GM21825 (cell line): ENCODE results near the gene SMYD3.
A peak's percentile ranks its signal among the peaks of the same experiment; 100 is the strongest.

Experiments
- ATAC-seq: cut with Tn5 transposase; IDR thresholded peaks from one replicate; pipeline ENCODE4 v1.9.1; 2021; ENCODE audit warnings: mild to moderate bottlenecking, moderate library complexity; ENCODE audit not compliant: unreplicated experiment

The SMYD3 gene

DNA sequence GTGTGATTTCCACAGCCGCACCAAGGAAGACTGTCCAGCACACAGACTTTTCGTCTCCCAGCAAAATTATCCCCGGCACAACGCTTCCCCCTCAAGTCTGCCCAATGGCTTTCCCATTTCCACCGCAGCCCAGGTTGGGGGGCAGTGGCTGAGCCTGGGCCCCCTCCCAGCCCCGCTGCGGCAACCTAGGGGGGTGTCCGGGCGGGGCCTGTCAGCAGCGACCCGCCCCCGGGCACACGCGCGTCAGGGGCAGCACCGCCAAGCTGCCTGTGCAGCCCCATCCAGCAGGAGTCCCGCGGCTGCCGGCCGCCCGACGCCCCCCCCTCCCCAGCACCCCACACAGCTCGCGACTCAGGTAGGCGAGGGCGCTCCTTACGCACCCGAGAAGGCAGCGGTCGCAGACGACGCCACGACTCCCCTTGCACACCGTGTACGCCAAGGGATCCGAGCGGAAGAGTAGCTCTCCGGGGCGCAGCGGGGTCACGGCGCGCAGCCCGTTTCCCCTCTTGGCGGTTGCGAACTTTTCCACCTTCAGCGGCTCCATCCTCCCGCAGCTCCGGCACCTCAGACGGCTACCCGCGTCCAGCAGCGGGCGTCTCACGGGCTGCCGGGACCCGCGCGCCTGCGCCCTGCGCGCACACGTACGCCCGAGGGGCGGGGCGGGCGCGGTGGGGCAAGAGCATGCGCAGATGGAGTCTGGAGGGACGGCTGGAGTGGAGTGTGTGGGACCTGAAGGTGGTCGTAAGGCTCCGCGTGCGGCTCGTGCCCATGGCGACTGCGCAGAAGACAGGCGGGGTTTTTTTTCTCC is at the start of gene SMYD3:
Gene SMYD3, minus strand, starts transcription at position 606 of the 808 bp plus-strand sequence.
- ATAC-seq: peak; percentile 87

DNA sequence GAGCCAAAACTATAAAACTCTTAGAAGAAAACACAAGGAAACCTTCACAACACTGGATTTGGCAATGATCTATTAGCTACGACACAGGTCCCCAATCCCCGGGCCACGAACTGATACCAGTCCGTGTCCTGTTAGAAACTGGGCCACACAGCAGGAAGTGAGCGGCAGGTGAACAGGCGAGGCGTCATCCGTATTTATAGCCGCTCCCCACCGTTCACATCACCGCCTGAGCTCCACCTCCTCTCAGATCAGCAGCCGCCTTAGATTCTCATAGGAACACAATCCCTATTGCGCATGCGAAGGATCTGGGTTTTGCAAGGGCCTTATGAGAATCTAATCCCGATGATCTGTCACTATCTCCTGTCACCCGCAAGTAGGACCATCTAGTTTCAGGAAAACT is 47.1 kb upstream of the SMYD3 start:
- ATAC-seq: no peak

DNA sequence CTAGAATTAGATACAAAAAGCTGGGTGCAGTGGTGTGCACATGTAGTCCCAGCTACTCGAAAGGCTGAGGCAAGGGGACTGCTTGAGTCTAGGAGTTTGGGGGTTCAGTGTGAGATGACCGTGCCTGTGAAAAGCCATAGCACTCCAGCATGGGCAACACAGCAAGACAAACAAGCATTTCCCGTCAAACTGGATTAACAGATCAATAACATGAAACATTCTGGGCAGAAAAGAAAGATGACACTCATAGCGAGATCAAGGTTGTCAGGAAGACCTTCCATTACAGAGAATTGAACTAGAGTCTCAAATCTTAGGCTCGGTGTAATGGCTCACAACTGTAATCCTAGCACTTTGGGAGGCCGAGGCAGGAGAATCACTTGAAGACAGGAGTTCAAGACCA is 45.0 kb upstream of the SMYD3 start:
- ATAC-seq: no peak

DNA sequence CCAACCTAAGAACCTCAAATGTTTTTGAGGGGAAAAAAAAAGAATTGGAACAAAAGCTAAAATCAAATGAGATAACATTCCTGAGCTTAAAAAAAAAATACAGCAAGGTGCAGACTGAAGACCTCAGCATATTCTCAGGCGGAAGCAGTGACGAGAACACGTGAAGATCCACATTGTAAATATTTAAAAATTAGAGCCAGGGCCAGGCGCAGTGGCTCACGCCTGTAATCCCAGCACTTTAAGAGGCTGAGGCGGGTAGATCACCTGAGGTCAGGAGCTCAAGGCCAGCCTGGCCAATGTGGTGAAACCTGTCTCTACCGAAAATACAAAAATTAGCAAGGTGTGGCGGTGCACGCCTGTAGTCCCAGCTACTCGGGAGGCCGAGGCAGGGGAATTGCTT is 43.3 kb upstream of the SMYD3 start:
- ATAC-seq: no peak

DNA sequence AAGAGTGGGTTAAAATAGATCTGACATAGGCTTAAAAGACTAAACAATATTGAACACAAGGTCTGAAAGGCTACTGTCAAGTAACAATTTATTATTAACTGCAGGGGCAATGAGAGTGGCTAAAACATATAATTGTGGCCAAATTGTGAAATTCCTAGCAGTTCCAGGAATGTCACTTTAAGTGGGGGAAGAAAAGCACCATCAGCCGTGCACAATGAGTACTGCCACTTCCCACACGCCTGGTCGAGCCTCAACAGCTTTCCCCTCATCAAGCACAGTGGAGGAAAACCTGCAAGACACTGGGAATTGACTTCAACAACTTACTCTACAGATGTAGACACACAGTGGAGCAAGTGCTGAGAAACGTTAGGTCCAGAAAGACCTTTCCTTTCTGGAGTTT is 42.6 kb upstream of the SMYD3 start:
- no peak for ATAC-seq

DNA sequence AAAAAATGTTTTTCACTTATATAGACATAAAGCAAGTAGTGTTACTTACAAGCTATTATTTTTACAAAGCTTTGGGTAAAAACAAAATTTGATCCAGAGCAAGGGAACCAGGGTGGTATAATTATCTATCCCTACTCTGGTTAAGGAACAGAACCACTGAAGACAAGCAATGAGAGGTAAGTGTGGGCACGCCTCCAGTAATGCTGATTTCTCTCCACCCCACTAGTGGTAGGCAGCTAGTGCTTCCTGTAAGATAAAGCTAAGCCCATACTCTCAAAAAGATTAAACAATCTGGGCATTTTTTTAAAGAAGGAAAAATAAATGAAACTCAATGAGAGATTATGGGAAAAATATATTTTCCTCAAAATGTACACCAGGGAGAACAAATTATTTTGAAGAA is 36.9 kb upstream of the SMYD3 start:
- ATAC-seq: no peak

DNA sequence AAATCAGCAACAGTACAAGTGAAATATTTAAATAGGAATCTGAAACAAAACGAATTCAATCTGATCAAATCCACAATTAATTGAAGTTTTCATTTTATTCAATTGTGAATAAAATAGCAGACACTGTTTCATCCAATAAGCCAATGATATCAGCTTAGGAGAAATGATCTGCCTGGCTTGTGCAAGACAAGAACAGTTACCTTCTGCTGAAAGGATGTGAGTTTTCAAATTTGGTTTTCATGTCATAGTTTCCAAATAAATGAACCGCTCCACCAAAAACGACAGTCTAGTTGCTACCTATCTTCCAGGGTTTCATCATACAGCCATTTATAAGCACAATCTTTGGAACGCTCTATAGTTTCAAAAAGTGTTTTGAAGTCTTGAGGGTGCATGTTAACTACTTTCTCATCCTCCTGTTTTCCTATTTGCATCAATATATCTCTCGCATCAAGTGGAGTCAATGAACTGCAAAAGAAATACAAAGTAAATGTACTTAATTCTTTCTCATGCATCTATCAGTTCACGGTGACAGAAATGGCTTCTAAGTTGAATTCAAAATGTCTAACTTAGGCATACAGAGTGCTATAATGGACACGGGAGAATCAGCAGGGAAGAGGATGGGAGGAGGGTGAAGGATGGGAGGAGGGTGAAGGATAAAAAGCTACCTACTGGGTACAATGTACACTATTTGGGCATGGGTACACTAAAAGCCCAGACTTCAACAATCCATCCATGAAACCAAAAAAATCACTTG is 33.8 kb upstream of the SMYD3 start:
- no peak for ATAC-seq

DNA sequence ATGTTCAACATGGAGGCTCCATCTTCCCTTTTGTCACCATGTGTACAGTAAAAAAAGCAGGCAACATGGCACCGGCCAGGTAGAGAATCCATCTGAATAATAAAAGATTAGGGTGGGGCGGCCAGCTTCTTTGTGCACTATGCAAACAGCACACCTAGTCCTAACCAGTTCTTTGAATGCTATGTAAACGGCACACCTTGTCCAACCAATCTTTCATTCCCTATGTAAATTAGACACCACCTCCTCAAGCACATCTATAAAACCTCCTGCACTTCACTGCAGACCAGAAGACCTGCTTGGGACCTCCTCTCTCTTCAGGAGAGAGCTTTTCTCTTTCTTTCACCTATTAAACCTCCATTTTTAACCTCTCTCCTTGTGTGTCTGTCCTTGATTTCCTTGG is 30.8 kb upstream of the SMYD3 start:
- no peak for ATAC-seq

DNA sequence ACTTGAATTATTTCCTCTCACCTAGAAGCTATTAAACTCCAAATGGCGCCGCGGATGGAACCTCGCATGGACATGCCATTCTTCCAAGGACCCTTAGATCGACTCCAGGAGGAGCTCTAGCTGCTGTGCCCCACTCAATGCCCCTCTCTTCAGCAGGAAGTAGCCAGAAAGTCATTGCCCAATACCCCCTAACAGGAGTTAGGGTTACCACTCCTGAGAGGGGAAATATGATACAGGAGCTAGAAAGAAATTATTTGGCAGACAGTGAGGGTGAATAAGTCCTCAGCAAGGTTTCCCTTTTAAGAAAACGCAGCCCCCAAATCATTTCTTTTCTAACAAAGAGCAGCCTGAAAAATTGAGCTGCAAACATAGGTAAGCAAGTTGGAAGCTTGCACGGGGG is 30.4 kb upstream of the SMYD3 start:
- ATAC-seq: no peak

DNA sequence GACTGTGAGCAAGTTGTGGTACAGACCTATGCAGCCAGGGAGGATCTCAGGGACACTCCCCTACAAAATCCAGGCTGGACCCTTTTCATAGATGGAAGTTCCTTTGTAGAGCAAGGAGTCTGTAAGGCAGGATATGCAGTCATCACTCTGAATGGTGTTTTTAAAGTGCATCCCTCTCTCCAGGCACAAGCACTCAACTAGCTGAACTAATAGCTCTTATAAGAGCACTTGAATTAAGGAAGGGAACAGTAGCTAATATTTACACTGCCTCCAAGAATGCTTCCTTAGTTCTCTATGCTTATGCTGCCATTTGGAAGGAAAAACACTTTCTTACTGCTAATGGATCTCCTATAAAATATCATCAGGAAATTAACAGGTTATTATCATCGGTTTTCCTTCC is 27.0 kb upstream of the SMYD3 start:
- ATAC-seq: no peak

DNA sequence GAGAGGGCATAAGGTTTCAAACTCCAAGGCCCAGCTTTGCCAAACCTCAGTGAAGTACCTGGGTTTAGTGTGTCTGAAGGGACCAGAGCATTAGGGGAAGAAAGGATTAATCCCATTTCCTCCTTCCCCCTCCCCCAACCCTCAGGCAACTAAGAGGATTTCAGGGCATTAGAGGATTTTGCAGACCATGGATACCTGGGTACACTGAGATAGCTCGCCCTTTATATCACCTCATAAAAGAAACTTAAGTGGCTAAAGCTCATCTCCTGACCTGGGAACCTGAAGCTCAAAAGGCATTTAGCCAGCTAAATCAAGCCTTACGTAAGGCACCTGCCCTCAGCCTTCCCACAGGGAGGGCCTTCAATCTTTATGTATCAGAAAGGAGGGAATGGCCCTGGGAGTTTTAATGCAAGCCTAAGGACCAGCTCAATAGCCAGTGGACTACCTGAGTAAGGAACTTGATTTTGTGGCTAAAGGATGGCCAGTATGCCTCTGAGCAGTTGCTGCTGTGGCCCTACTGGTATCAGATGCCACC is 26.4 kb upstream of the SMYD3 start:
- ATAC-seq: no peak

DNA sequence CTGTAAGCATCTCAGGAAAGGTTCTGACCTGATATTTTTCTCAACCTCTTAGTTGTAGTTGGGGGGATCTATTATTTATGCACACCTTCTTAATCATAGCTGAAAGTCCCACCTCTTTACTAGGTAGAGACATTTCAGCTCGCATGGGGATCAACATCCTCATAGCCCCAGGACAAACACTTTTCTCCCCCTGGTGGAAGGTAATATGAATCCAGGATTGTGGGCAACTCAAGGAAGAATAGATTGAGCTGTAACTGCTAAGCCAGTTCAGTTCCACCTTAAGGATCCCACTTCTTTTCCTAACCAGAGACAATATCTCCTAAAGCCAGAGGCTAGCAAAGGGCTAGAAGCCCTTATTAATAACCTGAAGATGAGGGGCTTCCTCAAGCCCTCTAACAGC is 25.4 kb upstream of the SMYD3 start:
- no peak for ATAC-seq

DNA sequence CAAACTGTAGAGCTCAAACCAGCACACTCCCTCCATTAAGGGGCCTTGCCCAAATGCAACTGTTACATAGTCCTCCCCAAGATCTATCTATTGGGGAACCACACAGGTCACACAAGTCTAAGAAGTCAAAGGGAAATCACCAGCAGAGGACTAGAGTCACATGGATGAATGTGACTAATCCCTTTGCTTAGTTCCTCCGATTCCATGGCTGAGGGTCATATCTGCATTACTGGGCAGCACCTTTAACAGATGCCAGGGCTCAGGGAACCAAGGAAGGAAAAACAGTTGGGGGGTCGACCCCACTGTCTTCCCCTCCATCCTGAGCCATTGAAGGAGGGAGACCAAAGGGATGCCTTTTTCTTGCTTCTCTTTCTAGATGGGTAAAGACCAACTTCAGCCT is 23.4 kb upstream of the SMYD3 start:
- no peak for ATAC-seq

DNA sequence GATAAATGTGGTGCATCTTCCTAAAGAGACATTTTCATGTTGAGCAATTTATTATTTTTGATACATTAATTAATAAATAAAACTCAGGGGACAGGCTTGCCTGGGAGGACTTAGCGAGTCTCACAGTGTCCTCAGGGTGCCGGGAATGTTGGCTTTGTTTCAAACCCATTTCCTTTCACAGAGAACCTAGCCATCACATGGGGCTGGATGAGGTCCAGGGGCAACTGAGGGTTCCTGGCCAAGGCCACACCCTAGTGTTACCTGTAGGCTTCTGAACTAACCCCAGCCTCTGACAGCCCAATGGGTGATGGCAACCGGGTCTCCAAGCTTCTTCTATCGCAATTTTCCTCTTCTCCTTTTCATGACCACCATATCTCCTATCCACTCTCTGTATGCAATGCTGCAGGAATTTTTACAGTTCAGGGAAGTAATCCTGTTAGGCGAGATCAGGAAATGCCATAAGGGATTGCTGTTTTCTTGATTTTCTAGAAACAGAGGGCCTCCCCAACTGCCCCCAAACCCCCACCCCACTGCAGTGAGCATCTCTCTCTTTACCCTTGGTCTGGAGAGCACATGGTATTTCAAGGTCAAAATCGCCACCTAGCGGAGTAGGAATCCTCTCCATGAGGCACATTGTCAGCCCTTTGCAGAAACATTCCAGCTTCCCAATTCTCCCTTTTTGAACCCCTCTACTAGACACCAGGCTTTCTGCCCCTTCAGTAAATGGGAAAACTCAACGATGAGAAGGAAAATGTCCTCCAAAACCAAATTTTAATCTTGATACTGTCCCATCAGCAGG is 22.1 kb upstream of the SMYD3 start:
- ATAC-seq: no peak

DNA sequence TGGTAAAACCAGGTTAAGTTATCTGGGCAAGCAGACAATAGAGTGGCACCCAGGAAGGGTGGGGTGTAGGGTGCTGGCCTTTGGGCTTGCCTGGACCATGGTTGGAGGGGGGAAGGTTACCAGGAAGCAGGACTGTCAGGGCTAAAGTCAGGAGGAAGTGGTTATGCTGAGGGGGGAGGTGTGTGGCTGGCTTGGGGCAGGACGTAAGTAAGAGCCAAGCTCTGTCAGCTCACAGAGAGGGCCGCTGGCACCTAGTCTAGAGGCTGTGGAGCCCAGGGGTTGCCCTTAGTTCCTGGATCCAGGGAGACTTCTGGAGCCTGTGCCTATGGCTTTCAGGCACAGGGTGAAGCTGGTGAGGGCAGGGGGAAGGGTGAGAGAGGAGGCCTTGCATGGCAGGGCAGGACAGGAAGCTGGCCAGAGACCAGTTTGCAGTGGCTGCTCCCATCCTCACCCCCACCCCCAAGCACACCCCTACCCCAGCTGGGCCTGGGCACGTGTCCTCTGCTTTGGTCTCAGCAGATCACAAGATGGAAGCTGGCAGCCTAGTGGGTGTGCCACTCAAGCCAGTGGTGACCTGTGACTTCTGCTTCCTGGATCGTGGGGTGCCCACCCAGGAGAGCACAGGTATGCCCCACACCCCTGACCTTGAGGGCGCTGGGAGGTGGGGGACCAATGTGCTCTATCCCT is 20.5 kb upstream of the SMYD3 start:
- ATAC-seq: no peak

DNA sequence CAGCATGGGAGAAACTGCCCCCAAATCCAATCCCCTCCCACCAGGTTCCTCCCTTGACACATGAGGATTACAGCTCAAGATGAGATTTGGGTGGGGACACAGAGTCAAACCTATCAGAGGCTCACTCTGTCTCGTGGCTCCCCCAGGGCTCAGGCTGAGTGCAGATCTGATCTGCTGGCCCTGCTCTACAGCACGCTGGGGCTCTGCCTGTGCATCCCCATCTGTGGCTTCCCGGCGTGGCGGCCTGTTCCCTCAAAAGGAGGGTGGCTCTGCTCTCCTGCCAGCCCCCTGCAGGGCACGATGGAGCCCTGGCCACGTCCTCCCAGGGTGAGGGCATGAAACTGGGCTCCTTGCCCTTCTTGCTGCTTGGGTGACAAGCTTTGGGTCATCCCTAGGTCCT is 19.8 kb upstream of the SMYD3 start:
- ATAC-seq: no peak

DNA sequence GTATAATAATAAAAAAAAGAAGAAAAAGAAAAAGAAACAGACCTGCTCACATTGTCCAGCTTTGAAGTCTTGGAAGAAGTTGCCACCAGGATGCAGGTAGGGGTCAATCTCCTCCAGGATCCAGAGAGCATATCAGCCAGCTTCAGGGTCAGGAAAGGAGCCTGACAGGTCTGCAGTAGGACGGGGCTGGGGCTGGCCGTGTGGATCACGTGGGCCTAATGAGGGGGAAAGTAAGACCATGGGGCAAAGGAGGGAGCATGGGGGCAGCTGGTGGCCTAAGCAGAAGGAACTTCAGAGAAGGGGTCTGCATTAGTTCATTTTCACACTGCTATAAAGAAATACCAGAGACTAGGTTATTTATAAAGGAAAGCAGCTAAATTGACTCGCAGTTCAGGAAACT is 19.3 kb upstream of the SMYD3 start:
- ATAC-seq: no peak

DNA sequence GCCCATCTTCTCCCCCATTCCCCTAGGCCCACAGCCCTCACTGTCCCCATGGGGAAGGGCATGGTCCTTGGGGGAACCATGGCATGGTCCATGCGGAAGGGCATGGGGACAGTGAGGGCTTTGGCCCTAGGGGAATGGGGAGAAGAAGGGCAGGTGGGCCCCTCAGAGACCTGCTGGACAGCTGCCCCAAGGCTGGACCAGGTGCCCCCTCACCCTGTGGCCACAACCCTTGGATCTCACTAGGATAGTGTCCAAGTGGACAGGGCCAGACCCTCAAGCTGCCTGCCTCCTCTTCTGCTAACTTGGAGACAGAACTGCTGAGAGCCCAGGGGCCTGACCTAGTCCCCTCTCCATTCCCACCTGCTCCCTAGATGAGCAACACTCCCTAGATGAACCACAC is 12.4 kb upstream of the SMYD3 start:
- no peak for ATAC-seq

DNA sequence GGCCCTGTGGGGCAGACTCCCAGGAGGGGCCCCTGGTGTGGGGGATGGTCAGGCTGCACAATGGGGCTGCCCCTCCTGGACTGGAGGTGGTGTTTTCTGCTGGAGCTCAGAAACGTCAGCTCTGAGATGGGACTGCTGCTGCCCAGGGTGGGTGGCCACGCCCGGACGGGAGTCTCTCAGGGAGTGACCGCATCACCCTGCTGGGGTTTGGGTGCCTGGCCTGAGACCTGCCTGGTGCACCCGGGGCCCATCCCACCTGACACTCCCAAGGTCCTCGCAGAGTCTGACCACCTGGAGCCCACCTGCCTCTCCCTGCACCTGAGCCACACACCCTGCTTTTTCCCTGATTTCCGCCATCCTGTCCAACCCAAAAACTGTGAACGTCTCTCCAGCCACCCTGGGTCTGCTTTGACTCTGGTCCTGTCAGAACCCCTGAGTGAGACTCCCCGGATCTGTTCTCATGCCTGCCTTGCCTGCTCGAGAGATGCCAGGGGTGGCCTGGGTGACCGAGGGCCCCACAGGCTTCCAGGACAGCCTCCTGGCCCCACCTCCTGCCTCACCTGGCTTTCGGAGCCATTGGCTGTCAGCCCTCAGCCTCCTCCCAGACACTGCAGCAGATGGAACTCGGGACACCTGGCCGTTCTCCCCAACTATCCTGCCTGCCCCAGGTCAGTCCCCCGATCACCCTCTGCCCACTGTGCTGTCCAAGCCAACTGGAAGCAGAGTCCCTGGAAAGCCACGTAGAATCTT is 11.6 kb upstream of the SMYD3 start:
- ATAC-seq: no peak

DNA sequence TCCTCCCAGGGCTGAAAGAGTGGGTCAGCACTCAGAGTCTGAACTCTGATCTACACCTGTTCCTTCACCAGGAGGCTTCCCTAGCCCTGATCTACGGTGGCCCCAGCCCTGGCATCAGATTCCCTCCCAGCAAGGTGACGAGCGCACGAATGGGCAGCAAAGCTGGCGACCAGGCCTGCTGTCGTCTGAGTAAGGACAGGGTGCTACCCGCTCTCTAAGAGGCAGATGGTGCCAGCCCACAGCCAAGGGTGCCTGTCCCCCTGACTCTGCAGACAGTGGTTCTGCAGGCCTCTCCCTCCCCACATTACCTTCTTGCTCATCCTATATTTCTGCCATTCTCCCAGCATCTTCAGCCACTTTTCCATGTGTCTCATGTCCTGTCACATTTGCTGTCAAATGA is 10.3 kb upstream of the SMYD3 start:
- no peak for ATAC-seq
